GM13976 (cell line): ENCODE measurements around the gene MACC1.

ENCODE experiments used
- DNase-seq: peaks from one replicate; pipeline ENCODE4 v3.0.0; 2012; ENCODE audit warnings: low spot score
- CTCF ChIP-seq: IDR thresholded peaks from 2 replicates; pipeline ENCODE4 v1.5.1; 2012; ENCODE audit warnings: borderline replicate concordance, mild to moderate bottlenecking; ENCODE audit not compliant: insufficient read depth; ENCODE audit errors: extremely low read depth, missing control alignments, control extremely low read depth
- in situ Hi-C: fragments of 300-500 bp; cut with MboI; formaldehyde crosslinking; loops from one replicate; pipeline ENCODE4 v1.12.0; 2022; ENCODE audit warnings: low sequenced_read_pairs, mixed read lengths, inconsistent platforms; ENCODE audit not compliant: unreplicated experiment

The MACC1 gene

GRCh38 chr7:20104696-20105095 lies 112.5 kb downstream of the MACC1 start:
- TF ChIP-seq CTCF, result no peak
- in situ Hi-C loops, result no loop called here

GRCh38 chr7:20102982-20103381 lies 114.2 kb downstream of the MACC1 start:
- TF ChIP-seq CTCF, result no peak
- no peak for DNase-seq
- in situ Hi-C loops, result no loop called here

More at GRCh38 chr7:20104696-20105095, 112.5 kb downstream of the MACC1 start:
- DNase-seq, result no peak

GRCh38 chr7:20095862-20096261 lies 121.3 kb downstream of the MACC1 start:
- DNase-seq, result no peak
- TF ChIP-seq CTCF, result no peak

GRCh38 chr7:20095436-20095835 lies 121.7 kb downstream of the MACC1 start:
- DNase-seq, result no peak
- in situ Hi-C loops, result no loop called here
- TF ChIP-seq CTCF, result no peak

More at GRCh38 chr7:20095862-20096261, 121.3 kb downstream of the MACC1 start:
- in situ Hi-C loops, result no loop called here

GRCh38 chr7:20089431-20089830 lies 127.8 kb downstream of the MACC1 start:
- TF ChIP-seq CTCF, result no peak
- no peak for DNase-seq
- in situ Hi-C loops, result no loop called here

GRCh38 chr7:20085086-20085485 lies 132.1 kb downstream of the MACC1 start:
- no peak for TF ChIP-seq CTCF
- no peak for DNase-seq
- in situ Hi-C loops, result no loop called here
